Ascending aorta (tissue), 2 donors: ENCODE results near the gene IGIP. TPM values are rescaled to one million over a fixed set of nuclear protein-coding genes. Genes with fewer than 3 reads are reported as not detected.

ENCODE experiments used
- DNase-seq, 2 donors: peaks; one replicate each; pipeline ENCODE4 v3.0.0-alpha.2; 2019; ENCODE audit warnings: low spot score in 2 of 2
- H3K27ac ChIP-seq, 2 donors: fragments of 200-600 bp; sonication (generic); one replicate each; pipeline ENCODE4 v1.5.1; 2016 to 2017; ENCODE audit warnings: mild to moderate bottlenecking in 1 of 2
- H3K27me3 ChIP-seq: fragments of 200-600 bp; sonication (generic); one replicate; pipeline ENCODE4 v1.5.1; 2017
- H3K36me3 ChIP-seq, 2 donors: fragments of 200-600 bp; sonication (generic); one replicate each; pipeline ENCODE4 v1.5.1; 2016
- H3K4me1 ChIP-seq, 2 donors: fragments of 200-600 bp; sonication (generic); one replicate each; pipeline ENCODE4 v1.5.1; 2016 to 2017; ENCODE audit warnings: mild to moderate bottlenecking in 1 of 2
- H3K4me3 ChIP-seq, 2 donors: fragments of 200-600 bp; sonication (generic); one replicate each; pipeline ENCODE4 v1.5.1; 2016 to 2017; ENCODE audit warnings: mild to moderate bottlenecking in 1 of 2
- H3K9me3 ChIP-seq, 2 donors: fragments of 200-600 bp; sonication (generic); one replicate each; pipeline ENCODE4 v1.5.1; 2016
- CTCF ChIP-seq, 3 experiments: fragments of 200-600 bp in 2 of 3; fragments of 450-650 bp in 1 of 3; sonication (generic) in 2 of 3; IDR thresholded peaks; one replicate each; pipeline ENCODE4 v1.5.1; 2016 to 2019; ENCODE audit warnings: antibody characterized with exemption in 3 of 3, mild to moderate bottlenecking in 1 of 3, moderate library complexity in 1 of 3
- intact Hi-C: fragments of 100-400 bp; cut with DNase I; formaldehyde crosslinking; loops from one replicate; pipeline ENCODE4 v1.15.1; 2023
- total RNA-seq: library from RNA; depleted of rRNA; stranded (reverse); fragments of >200 nt; gene quantifications from one replicate; pipeline ENCODE4 v1.1.0, GENCODE V29; 2016

Gene IGIP
- total RNA-seq, 1 donor from 2014 or later = 5.6 TPM

DNA sequence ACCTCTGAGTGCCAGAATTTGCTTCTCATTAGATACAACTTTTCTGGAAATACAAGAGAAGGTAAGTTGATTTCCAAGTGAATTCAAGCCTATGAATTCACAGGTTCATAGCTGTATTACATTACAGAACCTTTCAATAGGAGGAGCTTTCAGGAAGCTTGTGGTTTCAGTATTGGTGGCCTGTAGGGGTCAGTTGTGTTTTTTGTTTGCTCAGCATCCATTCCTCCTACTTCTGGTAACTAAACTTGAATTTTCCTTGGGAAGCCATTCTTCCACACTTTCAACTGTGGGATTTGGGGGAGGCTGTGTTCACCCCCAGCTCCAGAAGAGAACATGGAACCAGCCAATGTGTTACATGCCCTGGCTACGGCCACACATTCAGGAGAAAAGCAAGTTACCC, 43.7 kb downstream of the IGIP start:
- intact Hi-C loops = no loop called here
- no peak for TF ChIP-seq CTCF (IDR thresholded peaks at IDR 0.05)
- Histone ChIP-seq H3K9me3 (no peaks in the 10 kb centered on the region), H3K4me1 (peaks cover 0 to 2% of the 10 kb centered on the region in 2 donors), H3K27me3 (no peaks in the 10 kb centered on the region), H3K4me3 (no peak overlapping the region), H3K36me3 (no peaks in the 10 kb centered on the region), H3K27ac (no peak overlapping the region)
- DNase-seq = no peak

DNA sequence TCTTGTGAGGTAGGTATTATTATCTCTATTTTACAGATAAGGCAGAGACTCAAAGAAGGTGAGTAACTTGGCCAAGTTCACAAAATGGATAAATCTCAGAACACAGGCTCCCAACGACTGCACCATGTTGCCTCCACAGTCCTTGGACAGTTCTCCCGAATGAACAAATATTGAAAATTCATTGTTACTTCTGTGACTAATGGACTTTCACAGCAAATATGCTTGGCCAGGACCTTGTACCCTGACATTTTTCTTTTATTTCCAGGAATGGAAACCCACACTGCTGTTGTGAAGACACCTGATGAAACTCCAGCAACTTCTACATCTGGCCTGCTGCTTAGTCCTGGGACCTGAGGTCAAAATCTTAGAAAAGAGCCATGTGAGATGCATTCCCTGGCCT, 46.7 kb downstream of the IGIP start:
- H3K36me3 ChIP-seq = no peaks in the 10 kb centered on the region
- H3K9me3 ChIP-seq = no peaks in the 10 kb centered on the region
- H3K27me3 ChIP-seq = no peaks in the 10 kb centered on the region
- intact Hi-C loops = loop anchor here (5.0 kb wide), 1 partner anchor 175 kb away; the partner anchor contains the start of gene HBEGF
- no peak for TF ChIP-seq CTCF (IDR thresholded peaks at IDR 0.05)
- no peak overlapping the region for H3K27ac ChIP-seq
- DNase-seq = no peak
- H3K4me3 ChIP-seq = no peak overlapping the region
- peaks cover 3 to 14% of the 10 kb centered on the region in 2 donors for H3K4me1 ChIP-seq

- no peaks in the 10 kb centered on the region for H3K27me3 ChIP-seq
- TF ChIP-seq CTCF (IDR thresholded peaks at IDR 0.05) = no peak
- no peaks in the 10 kb centered on the region for H3K36me3 ChIP-seq
- intact Hi-C loops = loop anchor here (2.0 to 5.0 kb wide), 2 partner anchors 61 to 173 kb away; partner anchors contain the start of gene HBEGF
- no peak for DNase-seq
- peak overlapping the region in 1 of 2 donors; percentile 93 for H3K4me3 ChIP-seq
- peaks cover 4 to 28% of the 10 kb centered on the region in 2 donors for H3K4me1 ChIP-seq
- no peaks in the 10 kb centered on the region for H3K9me3 ChIP-seq
- H3K27ac ChIP-seq = peak overlapping the region in 1 of 2 donors; percentile 96
Measured at GRCh38 chr5:140174014-140174413, 48.3 kb downstream of the IGIP start.

- intact Hi-C loops = loop anchor here (1.0 to 5.0 kb wide), 6 partner anchors 62 to 383 kb away; partner anchors contain the start of genes ANKHD1, HBEGF and SRA1
- TF ChIP-seq CTCF (IDR thresholded peaks at IDR 0.05) = peak in 1 of 3 experiments; percentile 3
- peak within 1 kb of the TSS; percentile 96 to 98 for H3K27ac ChIP-seq
Measured at GRCh38 chr5:140174465-140175366, 49.0 kb downstream of the IGIP start, which contains the start of gene CYSTM1. Gene CYSTM1 (plus strand): TSS chr5:140175188. CDS start chr5:140194466, 19,278 bp downstream.

DNA sequence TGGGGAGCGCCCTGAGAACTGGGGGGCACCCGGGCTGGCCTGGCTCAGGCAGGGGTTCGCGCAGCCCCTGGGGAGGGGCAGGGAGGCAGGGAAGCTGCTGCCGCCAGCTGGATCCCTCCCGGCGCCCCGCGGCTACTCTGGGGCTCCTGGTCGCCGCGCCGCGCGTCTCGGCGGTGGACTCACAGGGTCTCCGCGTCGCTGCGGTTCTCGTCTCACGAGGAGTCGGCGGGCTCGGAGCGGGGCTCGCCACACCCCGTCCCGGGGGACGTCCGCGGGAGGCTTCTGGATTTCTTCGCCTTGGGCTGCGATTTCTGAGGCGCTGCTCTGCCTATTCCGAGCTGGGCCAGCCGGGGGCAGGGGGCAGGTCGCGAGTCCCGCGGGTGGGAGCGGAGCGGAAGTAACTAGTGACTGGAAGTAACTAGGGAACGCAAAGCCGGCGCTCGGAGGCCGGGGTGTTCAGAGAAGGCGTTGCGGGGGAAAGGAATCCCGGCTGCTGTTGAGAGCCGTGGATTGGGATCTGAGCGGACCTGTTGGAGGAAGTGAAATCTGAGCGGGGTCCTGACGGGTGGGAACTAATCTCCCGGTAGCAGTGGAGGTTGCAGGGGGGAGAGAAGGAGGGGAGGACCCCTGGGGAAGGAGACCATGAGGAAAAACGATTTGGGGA, 49.8 kb downstream of the IGIP start:
- peak; percentile 31 to 34 (median 31) for TF ChIP-seq CTCF (IDR thresholded peaks at IDR 0.05)
- intact Hi-C loops = loop anchor here (1.0 to 5.0 kb wide), 5 partner anchors 63 to 382 kb away; partner anchors contain the start of genes ANKHD1 and SRA1
- Histone ChIP-seq H3K36me3 (no peaks in the 10 kb centered on the region), H3K27me3 (no peaks in the 10 kb centered on the region), H3K4me1 (peaks cover 4 to 28% of the 10 kb centered on the region in 2 donors), H3K9me3 (no peaks in the 10 kb centered on the region), H3K27ac (peak overlapping the region; percentile 96 to 98), H3K4me3 (peak overlapping the region; percentile 93)
- peak; percentile 45 to 90 for DNase-seq

More at GRCh38 chr5:140174465-140175366, 49.0 kb downstream of the IGIP start, which contains the start of gene CYSTM1:
- Histone ChIP-seq H3K4me3 (peak within 1 kb of the TSS; percentile 93), H3K36me3 (no peaks in the 10 kb centered on the region), H3K9me3 (no peaks in the 10 kb centered on the region), H3K27me3 (no peaks in the 10 kb centered on the region), H3K4me1 (peaks cover 4 to 28% of the 10 kb centered on the region in 2 donors)
- DNase-seq = peak; percentile 86 to 98
